HG02571 (cell line): Measurements from ENCODE around the gene FIBP.
"Not testable (repeated sequence)": the region's sequence is repeated elsewhere in the genome, so short reads cannot be mapped to it uniquely, and the experiment has no call there.

Experiments used
- ATAC-seq: cut with Tn5 transposase; IDR thresholded peaks from one replicate; pipeline ENCODE4 v1.9.1; 2021; ENCODE audit warnings: mild to moderate bottlenecking, moderate library complexity; ENCODE audit not compliant: unreplicated experiment

FIBP gene

DNA sequence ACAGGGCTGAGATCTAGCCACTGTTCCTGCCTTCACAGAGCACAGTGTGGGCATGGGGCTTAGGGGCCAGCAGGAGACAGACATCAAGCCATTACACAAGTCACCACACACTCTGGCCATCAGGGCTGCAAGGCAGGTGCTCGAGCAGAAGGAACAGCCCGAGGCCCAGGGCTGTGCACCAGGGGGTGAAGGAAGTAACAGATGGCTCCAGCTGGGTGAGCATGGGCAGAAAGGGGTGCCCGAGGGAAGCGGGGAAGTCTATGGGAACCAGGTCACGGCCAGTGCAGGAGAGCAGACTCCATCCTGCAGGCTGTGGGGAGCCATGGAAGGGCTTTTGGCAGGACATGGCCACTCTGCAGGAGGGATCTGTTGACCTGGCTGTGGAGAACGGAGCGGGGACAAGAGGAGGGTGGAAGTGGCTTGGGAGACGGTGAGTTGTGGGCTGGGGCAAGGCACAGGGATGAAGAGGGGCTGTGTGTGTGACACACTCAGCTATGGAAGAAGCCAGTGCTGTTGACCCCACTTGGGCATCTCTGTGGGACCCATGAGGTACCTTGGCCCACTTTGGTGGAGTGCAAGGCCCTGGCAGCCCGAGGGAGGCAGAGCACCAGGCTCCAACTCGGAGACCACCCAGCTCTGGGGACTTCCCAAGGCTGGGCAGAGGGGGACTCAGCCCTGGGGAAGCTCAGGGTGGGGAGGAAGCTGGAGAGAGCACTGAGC lies 27.0 kb upstream of the FIBP start:
- no peak for ATAC-seq

DNA sequence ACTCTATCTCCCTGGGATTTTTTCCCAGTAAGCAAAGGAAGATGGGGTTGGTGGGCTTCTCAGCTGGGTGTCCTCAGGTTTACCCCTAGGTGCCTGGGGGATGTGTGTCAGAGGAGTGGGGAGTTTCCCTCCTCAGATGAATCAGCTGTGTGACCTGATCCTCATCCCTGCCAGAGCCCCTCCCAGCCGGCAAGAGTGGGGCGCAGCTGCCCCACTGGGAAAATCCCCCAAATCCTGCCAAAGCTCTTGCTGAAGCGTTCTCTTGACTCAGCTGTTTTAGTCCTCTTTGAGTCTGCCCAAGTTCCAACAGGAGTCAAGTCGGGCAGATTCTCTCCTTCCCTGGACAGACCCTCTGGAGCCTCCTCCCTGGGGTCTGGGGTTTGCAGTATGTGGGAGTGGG lies 24.6 kb upstream of the FIBP start:
- no peak for ATAC-seq

GRCh38 chr11:65911682-65912568 lies 23.7 kb upstream of the FIBP start:
- no peak for ATAC-seq

GRCh38 chr11:65907878-65908277 lies 19.6 kb upstream of the FIBP start:
- ATAC-seq: no peak

- ATAC-seq: no peak
These were observed 18.3 kb upstream of the FIBP start for GRCh38 chr11:65906602-65907001.

- no peak for ATAC-seq
These were observed 15.4 kb upstream of the FIBP start for GRCh38 chr11:65903715-65904114.

GRCh38 chr11:65903068-65903481 lies 14.8 kb upstream of the FIBP start:
- ATAC-seq: no peak

GRCh38 chr11:65900899-65901180 lies 12.6 kb upstream of the FIBP start:
- no peak for ATAC-seq

DNA sequence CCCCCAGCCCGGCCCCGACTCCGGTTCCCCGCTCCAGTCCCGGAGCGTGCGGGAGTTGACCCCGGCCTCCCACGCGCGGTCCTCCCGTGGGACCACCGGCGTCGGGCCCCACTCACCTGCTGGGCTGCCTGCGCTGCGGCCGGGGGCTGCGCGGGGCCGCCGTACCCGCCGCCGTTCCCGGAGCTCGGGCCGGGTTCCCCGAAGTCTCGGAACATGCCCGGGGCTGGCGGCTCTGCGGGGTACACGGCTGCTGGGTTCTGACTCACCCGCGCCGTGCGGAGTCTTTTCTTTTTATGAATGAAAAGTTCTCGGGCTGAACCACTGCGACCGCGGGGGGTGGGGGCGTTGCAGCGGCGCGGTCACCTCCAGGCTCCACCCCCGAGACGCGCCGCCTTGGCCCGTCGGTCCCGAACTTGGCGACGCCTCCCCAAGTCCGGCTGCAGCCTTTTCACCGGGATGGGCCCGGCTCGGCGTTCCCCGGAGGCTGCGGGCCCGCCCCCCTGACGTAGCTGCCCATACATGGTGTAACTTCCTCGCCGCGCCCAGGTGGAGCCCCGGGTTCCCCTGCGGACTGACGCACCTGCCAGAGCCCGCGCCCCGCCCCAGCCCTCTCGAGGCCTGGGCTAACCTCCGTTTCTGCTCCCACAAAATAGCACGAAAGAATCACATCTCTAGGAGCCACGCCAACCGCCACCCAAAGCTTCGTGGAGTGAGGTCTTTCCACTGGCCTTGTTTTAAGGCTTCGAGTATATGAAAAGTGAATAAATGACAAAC lies 12.0 kb upstream of the FIBP start, which contains the start of gene FOSL1:
TSS of gene FOSL1 (minus strand) at position 264 of the 774 bp plus-strand sequence. CDS start at position 215, 49 bp downstream.
- peak; percentile 64 for ATAC-seq

DNA sequence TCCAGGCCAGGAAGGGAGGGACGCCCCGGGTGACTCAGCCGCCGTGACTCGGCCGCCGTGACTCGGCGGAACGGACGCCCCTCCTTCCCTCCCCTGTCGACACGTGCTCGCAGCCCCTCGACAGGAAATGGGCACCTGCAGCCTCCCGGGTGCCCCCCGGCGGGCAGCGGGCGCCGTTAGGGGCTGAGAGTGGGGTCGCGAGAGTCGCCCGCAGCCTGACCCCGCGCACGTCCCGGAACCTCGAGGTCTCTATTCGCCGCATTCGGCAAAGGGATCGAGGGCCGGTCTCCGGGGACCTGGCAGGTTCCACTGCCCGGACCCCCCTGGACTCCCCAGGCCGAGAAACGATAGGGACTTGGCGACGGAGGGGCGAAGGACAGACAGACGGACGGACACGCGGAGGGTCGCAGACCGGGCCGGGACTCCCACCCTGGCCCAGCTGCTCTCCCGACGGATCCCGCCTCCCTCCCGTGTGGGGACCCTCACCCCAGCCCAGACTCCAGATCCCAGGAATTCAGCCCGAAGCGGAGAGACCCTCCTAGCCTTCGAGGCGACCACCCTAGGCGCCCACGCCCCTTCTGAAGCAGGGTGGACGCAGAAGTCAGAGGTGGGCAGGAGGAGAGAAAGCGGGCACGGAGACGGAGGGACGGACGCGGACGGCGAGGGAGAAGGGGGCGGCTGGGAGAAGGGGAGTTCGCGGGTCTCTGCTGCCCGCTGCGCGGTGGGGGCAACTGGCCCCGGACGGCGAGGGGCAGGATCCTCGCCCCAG lies 11.3 kb upstream of the FIBP start:
- ATAC-seq: no peak

DNA sequence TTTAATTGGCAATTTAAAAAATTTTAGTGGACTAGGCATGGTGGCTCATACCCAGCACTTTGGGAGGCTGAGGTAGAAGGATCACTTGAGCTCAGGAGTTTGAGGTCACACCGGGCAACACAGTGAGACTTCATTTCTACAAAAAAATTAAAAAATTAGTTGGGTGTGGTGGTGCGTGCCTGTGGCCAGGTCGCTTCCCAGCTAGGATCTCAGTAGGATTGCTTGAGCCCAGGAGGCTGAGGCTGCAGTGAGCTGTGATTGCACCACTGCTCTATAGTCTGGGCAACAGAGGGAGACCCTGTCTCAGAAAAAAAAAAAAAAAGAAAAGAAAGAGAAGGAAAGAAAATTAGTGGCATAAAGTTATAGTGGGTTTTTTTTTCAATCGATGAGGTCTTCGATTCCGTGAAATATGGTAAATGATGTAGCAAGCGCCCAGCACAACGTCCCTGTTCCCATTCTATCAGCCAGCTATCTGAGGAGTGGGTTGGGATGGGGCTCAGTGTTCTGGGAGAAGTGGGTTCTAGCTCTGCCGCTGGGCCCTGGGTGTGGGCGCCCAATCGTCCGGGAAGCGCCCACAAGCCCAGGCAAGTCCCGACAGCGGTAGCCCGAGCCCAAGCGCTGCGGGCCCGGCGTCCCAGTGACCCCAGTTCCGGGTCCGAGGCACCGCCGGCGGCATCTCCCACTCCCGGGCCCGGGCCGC lies 10.5 kb upstream of the FIBP start:
- no peak for ATAC-seq

- ATAC-seq: no peak
These were observed 8.8 kb upstream of the FIBP start for GRCh38 chr11:65897020-65897471.

DNA sequence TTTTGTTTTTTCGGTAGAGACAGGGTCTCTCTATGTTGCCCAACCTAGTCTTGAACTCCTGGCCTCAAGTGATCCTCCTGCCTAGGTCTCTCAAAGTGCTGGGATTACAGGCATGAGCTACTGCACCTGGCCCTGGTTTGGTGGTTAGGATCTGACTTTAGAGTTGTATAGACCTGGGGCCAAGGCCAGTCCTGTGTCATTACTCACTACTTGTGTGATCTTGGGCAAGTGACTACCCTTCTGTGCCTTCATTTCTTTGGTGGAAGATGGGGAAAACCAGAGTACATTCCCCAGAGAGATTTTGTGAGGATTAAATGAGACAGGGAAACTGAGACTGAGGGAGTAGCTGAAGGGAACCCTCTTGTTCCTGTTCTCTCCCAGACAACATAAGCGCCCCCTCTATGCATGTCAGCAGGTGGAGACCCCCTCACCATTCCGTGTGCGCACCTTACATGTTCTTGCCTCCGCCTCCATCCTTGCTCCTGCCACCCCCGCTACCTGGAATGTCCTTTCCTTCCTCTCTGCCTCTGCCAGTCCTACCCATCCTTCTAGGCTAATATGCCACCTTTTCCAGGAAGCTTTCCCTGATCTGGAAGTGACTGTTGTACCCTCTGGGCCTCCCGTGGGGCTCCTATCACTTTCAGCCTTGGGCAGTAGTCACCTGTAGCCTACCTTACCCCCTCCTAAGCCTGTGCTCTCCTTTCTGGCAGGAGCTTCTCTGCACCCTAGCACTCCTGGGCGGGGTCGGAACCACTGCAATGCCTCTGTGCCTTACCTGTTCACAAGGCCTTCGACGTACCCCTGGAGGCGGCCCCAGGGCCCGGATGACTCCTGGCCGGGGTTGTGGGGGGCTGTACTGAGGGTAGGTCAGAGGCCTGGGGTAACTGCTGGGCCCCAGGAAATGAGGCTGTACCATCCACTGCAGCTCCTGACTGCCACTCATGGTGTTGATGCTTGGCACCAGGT lies 8.0 kb upstream of the FIBP start:
- no peak for ATAC-seq

- no peak for ATAC-seq
These were observed 7.3 kb upstream of the FIBP start for GRCh38 chr11:65895482-65895981.

GRCh38 chr11:65894034-65894591 lies 5.8 kb upstream of the FIBP start:
- no peak for ATAC-seq

DNA sequence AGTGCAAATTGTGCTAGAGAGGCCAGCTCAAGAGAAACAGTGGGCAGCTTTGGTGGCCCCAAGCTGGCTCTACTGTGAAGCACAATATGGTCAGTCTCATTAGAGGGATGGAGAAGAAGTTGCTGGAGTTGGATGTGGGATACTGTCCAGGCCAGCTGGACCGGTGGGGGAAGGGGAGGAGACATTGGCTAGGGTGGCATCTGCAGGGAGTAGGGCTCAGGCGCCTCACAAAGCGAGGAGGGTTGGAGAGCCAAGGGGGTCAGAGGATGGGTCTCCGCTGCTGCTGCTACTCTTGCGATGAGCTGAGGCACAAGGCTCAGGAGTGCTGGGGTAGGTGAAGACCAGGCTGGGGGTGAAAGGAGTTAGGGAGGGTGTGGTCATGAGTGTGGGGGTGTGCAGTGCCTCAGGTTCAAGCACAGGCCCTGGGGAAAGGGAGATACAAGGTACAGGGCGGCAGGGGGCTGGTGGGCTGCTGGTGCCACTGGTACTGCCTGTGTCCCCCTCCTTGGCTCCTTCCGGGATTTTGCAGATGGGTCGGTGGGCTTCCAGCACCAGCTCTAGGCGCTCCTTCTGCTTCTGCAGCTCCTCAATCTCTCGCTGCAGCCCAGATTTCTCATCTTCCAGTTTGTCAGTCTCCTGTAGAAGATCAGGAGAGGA lies 4.5 kb upstream of the FIBP start:
- no peak for ATAC-seq

DNA sequence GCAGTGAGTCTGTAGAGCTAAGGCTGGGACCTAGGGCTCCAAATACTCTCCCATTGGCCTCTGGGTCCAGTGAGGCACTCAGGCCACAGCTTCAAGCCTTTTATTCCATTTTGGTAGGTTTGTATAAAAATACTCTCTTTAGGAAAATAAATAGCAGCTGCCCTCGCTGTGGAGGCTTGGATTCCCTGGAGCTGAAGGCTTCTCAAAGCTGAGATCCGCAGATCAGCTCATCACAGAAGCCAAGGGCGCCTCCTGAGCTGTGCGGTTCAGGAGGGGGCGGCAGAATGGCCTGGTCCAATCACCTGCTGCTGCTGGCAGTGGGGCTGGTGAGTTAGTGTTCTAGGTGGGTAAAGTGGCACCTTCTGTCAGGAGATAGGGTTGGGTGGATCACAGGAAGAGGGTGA lies 3.9 kb upstream of the FIBP start:
- ATAC-seq: not testable (repeated sequence)
